DMS79 (cell line): ENCODE measurements around the gene FCHSD1.

Experiments used
- DNase-seq: peaks from one replicate; lab custom pipeline; 2025; lab: John Stamatoyannopoulos, UW

The FCHSD1 gene

GRCh38 chr5:141640698-141641097 is 10.5 kb downstream of the FCHSD1 start:
- no peak for DNase-seq

GRCh38 chr5:141640051-141640415 is 11.2 kb downstream of the FCHSD1 start:
- DNase-seq = no peak

GRCh38 chr5:141639357-141640050 is 11.7 kb downstream of the FCHSD1 start:
- DNase-seq = no peak

- DNase-seq = no peak
These were observed 12.4 kb downstream of the FCHSD1 start for GRCh38 chr5:141638771-141639170.

- no peak for DNase-seq
These were observed 13.3 kb downstream of the FCHSD1 start for GRCh38 chr5:141637767-141638419.

GRCh38 chr5:141637123-141637766 is 14.0 kb downstream of the FCHSD1 start:
- no peak for DNase-seq

GRCh38 chr5:141636413-141637122 is 14.7 kb downstream of the FCHSD1 start, which contains the start of the genes HDAC3 and RELL2:
Gene HDAC3 (minus strand): TSS chr5:141636849. CDS start chr5:141636790, 59 bp downstream.
Gene RELL2 (plus strand): TSS chr5:141636997. CDS start chr5:141638226, 1,229 bp downstream.
- peak; percentile 29 for DNase-seq

GRCh38 chr5:141636106-141636412 is 15.2 kb downstream of the FCHSD1 start:
- no peak for DNase-seq

- no peak for DNase-seq
These were observed 15.6 kb downstream of the FCHSD1 start for GRCh38 chr5:141635646-141636045.

- no peak for DNase-seq
These were observed 16.5 kb downstream of the FCHSD1 start for GRCh38 chr5:141634720-141635119.

GRCh38 chr5:141633871-141634561 is 17.2 kb downstream of the FCHSD1 start:
- DNase-seq = no peak

- no peak for DNase-seq
These were observed 18.6 kb downstream of the FCHSD1 start for GRCh38 chr5:141632650-141633049.

GRCh38 chr5:141630570-141631140 is 20.6 kb downstream of the FCHSD1 start:
- no peak for DNase-seq

- DNase-seq = no peak
These were observed 22.9 kb downstream of the FCHSD1 start for GRCh38 chr5:141628175-141628788.

GRCh38 chr5:141623611-141624010 is 27.6 kb downstream of the FCHSD1 start:
- no peak for DNase-seq

- DNase-seq = no peak
These were observed 28.0 kb downstream of the FCHSD1 start for GRCh38 chr5:141623186-141623585.

GRCh38 chr5:141618804-141619554 is 32.2 kb downstream of the FCHSD1 start, which contains the start of gene DIAPH1:
Gene DIAPH1 (minus strand): TSS chr5:141619000. CDS start chr5:141618914, 86 bp downstream.
- DNase-seq = peak; percentile 79

GRCh38 chr5:141618030-141618803 is 33.0 kb downstream of the FCHSD1 start:
- DNase-seq = peak; percentile 60

GRCh38 chr5:141617682-141618029 is 33.6 kb downstream of the FCHSD1 start:
- no peak for DNase-seq

- DNase-seq = no peak
These were observed 34.1 kb downstream of the FCHSD1 start for GRCh38 chr5:141617128-141617527.
